MM.1S (cell line): Measurements from ENCODE around the gene SCLY.

Experiments
- DNase-seq: peaks from one replicate; pipeline ENCODE4 v3.0.0-alpha.2; 2015
- H2AFZ ChIP-seq: fragments of 300-600 bp; sonication (generic); 2 replicates; pipeline ENCODE4 v1.6.0; 2016; ENCODE audit warnings: antibody characterized with exemption, low read length
- H3F3A ChIP-seq: fragments of 300-600 bp; sonication (generic); 2 replicates; pipeline ENCODE4 v1.6.1; 2016; ENCODE audit warnings: mild to moderate bottlenecking, antibody characterized with exemption, low read length, moderate library complexity, mixed read lengths; ENCODE audit not compliant: insufficient read depth
- H3K27ac ChIP-seq: fragments of 300-600 bp; sonication (generic); 2 replicates; pipeline ENCODE4 v1.5.1; 2016; ENCODE audit warnings: mild to moderate bottlenecking, low read length
- H3K27me3 ChIP-seq: fragments of 300-600 bp; sonication (generic); replicated peaks from 2 replicates; pipeline ENCODE4 v1.6.0; 2016; ENCODE audit warnings: low read length; ENCODE audit not compliant: insufficient read depth
- H3K36me3 ChIP-seq: fragments of 300-600 bp; sonication (generic); replicated peaks from 2 replicates; pipeline ENCODE4 v1.6.1; 2016; ENCODE audit warnings: mild to moderate bottlenecking, low read length, mixed read lengths; ENCODE audit not compliant: insufficient read depth
- H3K4me1 ChIP-seq: fragments of 300-600 bp; sonication (generic); 2 replicates; pipeline ENCODE4 v1.6.1; 2016; ENCODE audit warnings: low read length, mixed read lengths
- H3K4me2 ChIP-seq: fragments of 300-600 bp; sonication (generic); 2 replicates; pipeline ENCODE4 v1.6.0; 2016; ENCODE audit warnings: low read depth, low read length
- H3K4me3 ChIP-seq: fragments of 300-600 bp; sonication (generic); 2 replicates; pipeline ENCODE4 v1.5.1; 2016; ENCODE audit warnings: low read length, mixed read lengths
- H3K79me2 ChIP-seq: fragments of 300-600 bp; sonication (generic); 2 replicates; pipeline ENCODE4 v1.6.1; 2016; ENCODE audit warnings: mixed run types, low read length, mixed read lengths
- H3K9ac ChIP-seq: fragments of 300-600 bp; sonication (generic); 2 replicates; pipeline ENCODE4 v1.6.1; 2016; ENCODE audit warnings: low read length, mixed read lengths
- H3K9me2 ChIP-seq: fragments of 300-600 bp; sonication (generic); replicated peaks from 2 replicates; pipeline ENCODE4 v1.6.1; 2016; ENCODE audit warnings: mild to moderate bottlenecking, low read length, mixed read lengths; ENCODE audit not compliant: insufficient read depth
- H3K9me3 ChIP-seq: fragments of 300-600 bp; sonication (generic); replicated peaks from 2 replicates; pipeline ENCODE4 v1.6.1; 2016; ENCODE audit warnings: mild to moderate bottlenecking, low read length, mixed read lengths; ENCODE audit not compliant: insufficient read depth
- H4K20me1 ChIP-seq: fragments of 300-600 bp; sonication (generic); 2 replicates; pipeline ENCODE4 v1.6.1; 2016; ENCODE audit warnings: mild to moderate bottlenecking, low read length, moderate library complexity, mixed read lengths; ENCODE audit not compliant: insufficient read depth
- EZH2 ChIP-seq: fragments of 300-600 bp; sonication (generic); optimal IDR thresholded peaks from 2 replicates; pipeline ENCODE3; 2017; ENCODE audit warnings: low read depth, mild to moderate bottlenecking, antibody characterized with exemption, low read length, mixed read lengths
- EZH2phosphoT487 ChIP-seq: fragments of 300-600 bp; sonication (generic); IDR thresholded peaks from 2 replicates; pipeline ENCODE4 v1.6.1; 2018; ENCODE audit warnings: antibody characterized with exemption, low read length
- TF ChIP-seq, protein P1 (sequence below): fragments of 300-600 bp; sonication (generic); IDR thresholded peaks from 2 replicates; pipeline ENCODE4 v1.5.1; 2016; ENCODE audit warnings: antibody characterized with exemption, low read length, mixed read lengths

SCLY gene, protein sequence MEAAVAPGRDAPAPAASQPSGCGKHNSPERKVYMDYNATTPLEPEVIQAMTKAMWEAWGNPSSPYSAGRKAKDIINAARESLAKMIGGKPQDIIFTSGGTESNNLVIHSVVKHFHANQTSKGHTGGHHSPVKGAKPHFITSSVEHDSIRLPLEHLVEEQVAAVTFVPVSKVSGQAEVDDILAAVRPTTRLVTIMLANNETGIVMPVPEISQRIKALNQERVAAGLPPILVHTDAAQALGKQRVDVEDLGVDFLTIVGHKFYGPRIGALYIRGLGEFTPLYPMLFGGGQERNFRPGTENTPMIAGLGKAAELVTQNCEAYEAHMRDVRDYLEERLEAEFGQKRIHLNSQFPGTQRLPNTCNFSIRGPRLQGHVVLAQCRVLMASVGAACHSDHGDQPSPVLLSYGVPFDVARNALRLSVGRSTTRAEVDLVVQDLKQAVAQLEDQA

DNA sequence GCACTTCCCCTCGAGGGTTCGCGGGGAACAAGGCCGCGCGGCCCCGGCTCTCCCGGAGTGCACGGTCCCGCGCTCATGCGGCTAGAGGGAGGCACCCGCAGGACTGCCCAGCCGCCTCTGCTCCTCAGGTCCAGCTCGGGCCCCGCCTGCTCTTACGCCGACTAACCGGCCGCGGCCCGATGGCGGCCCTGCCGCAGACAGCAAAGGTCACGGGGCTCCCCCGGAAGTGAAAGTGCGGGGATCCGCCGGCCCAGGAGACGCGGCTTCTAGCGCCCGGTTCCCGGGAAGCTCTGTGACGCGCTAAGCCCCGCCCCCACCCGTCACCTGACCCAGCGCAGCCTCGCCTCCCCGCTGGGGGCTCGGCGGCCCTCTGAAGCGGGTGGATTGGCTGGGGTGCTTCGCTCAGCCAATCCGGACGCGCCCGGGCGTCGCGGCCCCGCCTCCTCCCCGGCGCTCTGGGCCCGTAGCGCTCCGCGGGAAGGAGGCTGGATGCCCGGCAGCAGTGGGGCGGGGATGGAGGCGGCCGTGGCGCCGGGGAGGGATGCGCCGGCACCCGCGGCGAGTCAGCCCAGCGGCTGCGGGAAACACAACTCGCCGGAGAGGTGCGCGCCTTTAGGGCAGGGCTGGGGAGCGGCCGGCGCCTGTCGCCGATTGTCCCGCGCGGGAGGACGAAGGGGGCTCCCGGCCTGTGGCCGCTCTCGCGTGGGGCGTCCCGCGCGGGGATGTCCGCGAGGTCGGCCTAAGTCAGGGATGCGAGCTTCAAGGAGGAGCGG is at the start of gene SCLY:
SCLY (plus strand) TSS at position 460 of the 773 bp plus-strand sequence; CDS start at position 514, 54 bp downstream.
- H3K79me2 ChIP-seq, result peaks cover 17% of the 10 kb centered on the region
- no peaks in the 10 kb centered on the region for H3K9me3 ChIP-seq
- H2AFZ ChIP-seq, result peak within 1 kb of the TSS; percentile 88
- H3K9ac ChIP-seq, result peak within 1 kb of the TSS; percentile 91
- peaks cover 9% of the 10 kb centered on the region for H3F3A ChIP-seq
- H3K27ac ChIP-seq, result peak within 1 kb of the TSS; percentile 52; the same call in 1 of the 2 replicates
- no peaks in the 10 kb centered on the region; the same call in 1 of the 2 replicates for H3K36me3 ChIP-seq
- H3K27me3 ChIP-seq, result no peaks in the 10 kb centered on the region
- peak within 1 kb of the TSS; percentile 95 for H3K4me3 ChIP-seq
- DNase-seq, result peak; percentile 98
- no peaks in the 10 kb centered on the region for H3K9me2 ChIP-seq
- H3K4me1 ChIP-seq, result peaks cover 10% of the 10 kb centered on the region; the same call in 1 of the 2 replicates
- peak within 1 kb of the TSS; percentile 95 for H3K4me2 ChIP-seq
- H4K20me1 ChIP-seq, result no peaks in the 10 kb centered on the region
- TF ChIP-seq EZH2 (no peak), EZH2phosphoT487 (no peak)
- TF ChIP-seq, protein P1, sequence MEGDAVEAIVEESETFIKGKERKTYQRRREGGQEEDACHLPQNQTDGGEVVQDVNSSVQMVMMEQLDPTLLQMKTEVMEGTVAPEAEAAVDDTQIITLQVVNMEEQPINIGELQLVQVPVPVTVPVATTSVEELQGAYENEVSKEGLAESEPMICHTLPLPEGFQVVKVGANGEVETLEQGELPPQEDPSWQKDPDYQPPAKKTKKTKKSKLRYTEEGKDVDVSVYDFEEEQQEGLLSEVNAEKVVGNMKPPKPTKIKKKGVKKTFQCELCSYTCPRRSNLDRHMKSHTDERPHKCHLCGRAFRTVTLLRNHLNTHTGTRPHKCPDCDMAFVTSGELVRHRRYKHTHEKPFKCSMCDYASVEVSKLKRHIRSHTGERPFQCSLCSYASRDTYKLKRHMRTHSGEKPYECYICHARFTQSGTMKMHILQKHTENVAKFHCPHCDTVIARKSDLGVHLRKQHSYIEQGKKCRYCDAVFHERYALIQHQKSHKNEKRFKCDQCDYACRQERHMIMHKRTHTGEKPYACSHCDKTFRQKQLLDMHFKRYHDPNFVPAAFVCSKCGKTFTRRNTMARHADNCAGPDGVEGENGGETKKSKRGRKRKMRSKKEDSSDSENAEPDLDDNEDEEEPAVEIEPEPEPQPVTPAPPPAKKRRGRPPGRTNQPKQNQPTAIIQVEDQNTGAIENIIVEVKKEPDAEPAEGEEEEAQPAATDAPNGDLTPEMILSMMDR, result no peak

DNA sequence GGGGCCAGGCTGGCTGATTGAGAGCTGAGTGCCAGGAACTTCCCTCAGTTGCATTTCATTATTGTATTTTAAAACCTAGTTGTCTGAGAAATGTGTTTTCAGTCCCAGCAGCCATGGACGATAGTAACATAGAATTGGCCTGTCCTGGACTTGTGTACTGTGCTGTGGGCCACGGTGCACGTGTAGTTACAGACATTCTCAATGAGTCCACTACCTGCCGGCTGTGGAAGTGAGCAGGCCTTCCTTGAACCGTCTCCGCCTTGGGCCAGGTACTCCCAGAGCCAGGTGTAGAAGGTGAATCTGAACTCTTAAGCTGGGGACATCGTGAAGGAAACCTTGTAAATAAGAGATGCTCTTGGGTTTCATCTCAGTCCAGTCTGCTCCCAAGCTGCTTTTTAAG is 47.0 kb upstream of the SCLY start:
- Histone ChIP-seq H3K27ac (no peak overlapping the region), H3K4me1 (no peaks in the 10 kb centered on the region), H3K4me3 (no peak overlapping the region), H4K20me1 (no peaks in the 10 kb centered on the region), H3K27me3 (no peaks in the 10 kb centered on the region), H3K4me2 (no peak overlapping the region), H3K79me2 (0 out of 2 replicates have a peak, but pooled peaks cover 3% of the 10 kb centered on the region), H3F3A (no peaks in the 10 kb centered on the region), H3K36me3 (no peaks in the 10 kb centered on the region), H3K9me3 (no peaks in the 10 kb centered on the region), H3K9ac (no peak overlapping the region), H2AFZ (no peak overlapping the region), H3K9me2 (no peaks in the 10 kb centered on the region)
- no peak for TF ChIP-seq EZH2
- TF ChIP-seq, protein P1, result no peak
- TF ChIP-seq EZH2phosphoT487, result no peak
- no peak for DNase-seq

DNA sequence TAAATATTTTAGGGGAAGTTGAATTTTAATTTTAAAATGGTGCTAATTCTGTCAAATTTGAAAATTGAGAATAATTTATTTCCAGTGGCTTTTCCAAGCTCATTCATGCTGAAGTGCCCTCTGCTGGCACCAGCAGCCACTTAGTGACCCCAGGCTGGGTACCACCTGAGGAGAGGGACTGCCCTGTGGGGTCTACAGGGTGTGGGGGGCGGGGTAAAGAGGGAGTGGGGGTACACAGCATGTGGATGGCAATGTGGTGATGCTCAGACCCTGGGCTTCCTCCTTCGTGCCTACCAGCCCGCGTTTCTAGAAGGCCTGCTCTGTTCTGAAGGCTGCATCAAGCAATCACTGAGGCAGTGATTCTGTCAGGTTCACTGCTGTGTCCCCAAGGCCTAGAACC is 45.1 kb upstream of the SCLY start:
- no peak overlapping the region for H3K27ac ChIP-seq
- no peaks in the 10 kb centered on the region for H3K36me3 ChIP-seq
- H3K9me2 ChIP-seq, result no peaks in the 10 kb centered on the region
- H3K9ac ChIP-seq, result no peak overlapping the region
- H3K4me2 ChIP-seq, result no peak overlapping the region
- no peak for TF ChIP-seq EZH2phosphoT487
- TF ChIP-seq, protein P1, result 0 out of 2 replicates have a peak, but pooled peaks have one; percentile 9
- H3K9me3 ChIP-seq, result no peaks in the 10 kb centered on the region
- no peak overlapping the region for H2AFZ ChIP-seq
- no peaks in the 10 kb centered on the region for H3K4me1 ChIP-seq
- H3F3A ChIP-seq, result no peaks in the 10 kb centered on the region
- H4K20me1 ChIP-seq, result no peaks in the 10 kb centered on the region
- no peaks in the 10 kb centered on the region for H3K79me2 ChIP-seq
- DNase-seq, result no peak
- H3K27me3 ChIP-seq, result no peaks in the 10 kb centered on the region
- H3K4me3 ChIP-seq, result no peak overlapping the region
